Measurements from ENCODE around the gene PHACTR3.

Gene PHACTR3

GRCh38 chr20:59810449-59811187 lies 206.3 kb downstream of the PHACTR3 start:
- Histone ChIP-seq H3K4me3 (ENCODE audit: low read depth in 1 of 2, low read length in 2 of 2) (no peak overlapping the region), H3K9ac (ENCODE audit: low read depth in 1 of 2, low read length in 2 of 2) (no peak overlapping the region), H3K9me3 (ENCODE audit: control insufficient read depth in 1 of 2, low read length in 2 of 2) (no peaks in the 10 kb centered on the region), H3K27ac (ENCODE audit: low read depth, low read length) (no peak overlapping the region), H3K4me1 (ENCODE audit: control insufficient read depth in 1 of 2, insufficient read depth in 2 of 2, low read length in 2 of 2) (no peaks in the 10 kb centered on the region), H3K27me3 (ENCODE audit: control insufficient read depth in 1 of 2, insufficient read depth in 2 of 2, low read length in 2 of 2) (no peaks in the 10 kb centered on the region), H3K36me3 (ENCODE audit: control insufficient read depth in 1 of 2, insufficient read depth in 2 of 2, low read length in 2 of 2) (no peaks in the 10 kb centered on the region)

- Histone ChIP-seq H3K27me3 (ENCODE audit: control insufficient read depth in 1 of 2, insufficient read depth in 2 of 2, low read length in 2 of 2) (no peaks in the 10 kb centered on the region), H3K36me3 (ENCODE audit: control insufficient read depth in 1 of 2, insufficient read depth in 2 of 2, low read length in 2 of 2) (no peaks in the 10 kb centered on the region), H3K4me3 (ENCODE audit: low read depth in 1 of 2, low read length in 2 of 2) (no peak overlapping the region), H3K4me1 (ENCODE audit: control insufficient read depth in 1 of 2, insufficient read depth in 2 of 2, low read length in 2 of 2) (no peaks in the 10 kb centered on the region), H3K9me3 (ENCODE audit: control insufficient read depth in 1 of 2, low read length in 2 of 2) (no peaks in the 10 kb centered on the region), H3K9ac (ENCODE audit: low read depth in 1 of 2, low read length in 2 of 2) (no peak overlapping the region), H3K27ac (ENCODE audit: low read depth, low read length) (no peak overlapping the region)
Measured at GRCh38 chr20:59811681-59812171, 207.4 kb downstream of the PHACTR3 start.

GRCh38 chr20:59812286-59813125 lies 208.2 kb downstream of the PHACTR3 start:
- H3K27ac ChIP-seq (ENCODE audit: low read depth, low read length): no peak overlapping the region
- H3K4me1 ChIP-seq (ENCODE audit: control insufficient read depth in 1 of 2, insufficient read depth in 2 of 2, low read length in 2 of 2): no peaks in the 10 kb centered on the region

GRCh38 chr20:59813126-59813947 lies 209.0 kb downstream of the PHACTR3 start:
- no peak overlapping the region for H3K27ac ChIP-seq (ENCODE audit: low read depth, low read length)

More at GRCh38 chr20:59812286-59813125, 208.2 kb downstream of the PHACTR3 start:
- no peak overlapping the region for H3K9ac ChIP-seq (ENCODE audit: low read depth in 1 of 2, low read length in 2 of 2)
- no peaks in the 10 kb centered on the region for H3K36me3 ChIP-seq (ENCODE audit: control insufficient read depth in 1 of 2, insufficient read depth in 2 of 2, low read length in 2 of 2)
- H3K27me3 ChIP-seq (ENCODE audit: control insufficient read depth in 1 of 2, insufficient read depth in 2 of 2, low read length in 2 of 2): no peaks in the 10 kb centered on the region
- H3K4me3 ChIP-seq (ENCODE audit: low read depth in 1 of 2, low read length in 2 of 2): no peak overlapping the region
- no peaks in the 10 kb centered on the region for H3K9me3 ChIP-seq (ENCODE audit: control insufficient read depth in 1 of 2, low read length in 2 of 2)

DNA sequence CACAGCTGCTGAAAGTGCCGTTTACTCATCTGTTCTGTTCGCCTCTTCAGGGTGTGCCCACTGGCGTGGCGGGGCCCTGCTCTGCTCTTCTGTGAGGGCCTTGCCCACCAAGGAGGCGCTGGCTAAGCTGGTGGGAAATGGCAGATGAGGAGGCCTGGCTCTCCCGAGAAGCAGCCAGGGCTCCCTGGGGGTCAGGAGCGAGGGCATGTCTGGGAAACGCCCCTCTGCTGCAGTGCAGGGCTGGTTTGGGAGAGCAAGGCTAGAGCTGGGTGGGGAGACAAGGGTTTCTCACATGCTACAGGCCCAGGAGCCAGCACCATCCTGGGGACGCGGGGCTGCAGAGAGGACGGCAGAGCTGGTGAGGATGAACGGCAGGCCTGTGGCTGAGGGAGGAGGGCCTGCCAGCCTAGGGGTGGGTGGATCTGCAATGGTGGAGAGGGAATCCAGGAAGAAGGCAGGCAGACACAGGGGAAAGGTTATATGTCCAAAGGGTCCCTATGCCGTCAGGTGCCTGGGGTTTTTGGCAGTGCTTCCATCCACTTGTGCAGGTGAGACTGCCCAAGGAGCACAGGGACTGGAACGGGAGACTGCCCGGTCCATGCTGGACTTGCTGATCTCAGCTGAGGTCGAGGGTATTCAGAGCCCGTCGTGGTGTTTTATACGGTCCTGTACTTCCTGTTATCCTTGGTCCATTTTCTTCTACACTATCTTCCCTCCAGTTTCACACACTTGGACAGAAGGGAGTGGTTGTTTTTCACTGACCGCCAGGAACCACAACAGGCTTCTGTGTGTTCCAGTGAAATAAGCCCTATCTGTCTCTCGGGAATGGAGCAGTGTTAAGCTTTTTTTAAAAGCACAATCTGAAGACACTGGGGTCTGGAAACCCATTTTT lies 209.9 kb downstream of the PHACTR3 start:
- Histone ChIP-seq H3K4me1 (ENCODE audit: control insufficient read depth in 1 of 2, insufficient read depth in 2 of 2, low read length in 2 of 2) (no peaks in the 10 kb centered on the region), H3K36me3 (ENCODE audit: control insufficient read depth in 1 of 2, insufficient read depth in 2 of 2, low read length in 2 of 2) (no peaks in the 10 kb centered on the region), H3K9ac (ENCODE audit: low read depth in 1 of 2, low read length in 2 of 2) (no peak overlapping the region), H3K27me3 (ENCODE audit: control insufficient read depth in 1 of 2, insufficient read depth in 2 of 2, low read length in 2 of 2) (no peaks in the 10 kb centered on the region), H3K4me3 (ENCODE audit: low read depth in 1 of 2, low read length in 2 of 2) (no peak overlapping the region), H3K27ac (ENCODE audit: low read depth, low read length) (no peak overlapping the region), H3K9me3 (ENCODE audit: control insufficient read depth in 1 of 2, low read length in 2 of 2) (no peaks in the 10 kb centered on the region)

More at GRCh38 chr20:59813126-59813947, 209.0 kb downstream of the PHACTR3 start:
- Histone ChIP-seq H3K4me1 (ENCODE audit: control insufficient read depth in 1 of 2, insufficient read depth in 2 of 2, low read length in 2 of 2) (no peaks in the 10 kb centered on the region), H3K27me3 (ENCODE audit: control insufficient read depth in 1 of 2, insufficient read depth in 2 of 2, low read length in 2 of 2) (no peaks in the 10 kb centered on the region), H3K4me3 (ENCODE audit: low read depth in 1 of 2, low read length in 2 of 2) (no peak overlapping the region), H3K9me3 (ENCODE audit: control insufficient read depth in 1 of 2, low read length in 2 of 2) (no peaks in the 10 kb centered on the region), H3K9ac (ENCODE audit: low read depth in 1 of 2, low read length in 2 of 2) (no peak overlapping the region), H3K36me3 (ENCODE audit: control insufficient read depth in 1 of 2, insufficient read depth in 2 of 2, low read length in 2 of 2) (no peaks in the 10 kb centered on the region)

DNA sequence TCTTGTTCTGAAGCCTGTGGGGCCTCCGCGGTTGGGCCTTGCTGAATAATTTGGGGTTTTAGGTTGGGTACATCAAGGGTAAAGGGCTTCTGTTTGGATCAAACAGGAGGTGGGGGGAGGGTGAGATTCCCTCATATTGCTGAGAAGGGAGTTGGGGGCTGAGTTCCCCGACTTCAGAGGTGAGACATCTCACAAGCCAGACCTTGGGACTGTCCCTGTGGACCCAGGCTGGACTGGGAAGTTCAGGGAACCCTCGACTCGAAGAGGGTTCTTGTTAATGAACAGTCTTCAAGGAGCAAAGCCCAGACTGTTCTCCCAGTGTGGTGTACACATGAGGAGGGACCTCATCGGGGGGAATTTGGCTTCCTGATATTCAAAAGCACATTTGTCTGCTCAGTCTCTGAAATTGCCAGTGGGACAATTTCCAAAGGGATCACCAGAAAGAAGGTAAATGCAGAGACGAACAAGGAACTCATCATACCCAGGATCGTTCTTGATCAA lies 210.6 kb downstream of the PHACTR3 start:
- H3K27me3 ChIP-seq (ENCODE audit: control insufficient read depth in 1 of 2, insufficient read depth in 2 of 2, low read length in 2 of 2): no peaks in the 10 kb centered on the region
- H3K4me1 ChIP-seq (ENCODE audit: control insufficient read depth in 1 of 2, insufficient read depth in 2 of 2, low read length in 2 of 2): no peaks in the 10 kb centered on the region
- H3K9ac ChIP-seq (ENCODE audit: low read depth in 1 of 2, low read length in 2 of 2): no peak overlapping the region
- no peak overlapping the region for H3K27ac ChIP-seq (ENCODE audit: low read depth, low read length)
- no peaks in the 10 kb centered on the region for H3K36me3 ChIP-seq (ENCODE audit: control insufficient read depth in 1 of 2, insufficient read depth in 2 of 2, low read length in 2 of 2)
- no peaks in the 10 kb centered on the region for H3K9me3 ChIP-seq (ENCODE audit: control insufficient read depth in 1 of 2, low read length in 2 of 2)
- H3K4me3 ChIP-seq (ENCODE audit: low read depth in 1 of 2, low read length in 2 of 2): no peak overlapping the region

DNA sequence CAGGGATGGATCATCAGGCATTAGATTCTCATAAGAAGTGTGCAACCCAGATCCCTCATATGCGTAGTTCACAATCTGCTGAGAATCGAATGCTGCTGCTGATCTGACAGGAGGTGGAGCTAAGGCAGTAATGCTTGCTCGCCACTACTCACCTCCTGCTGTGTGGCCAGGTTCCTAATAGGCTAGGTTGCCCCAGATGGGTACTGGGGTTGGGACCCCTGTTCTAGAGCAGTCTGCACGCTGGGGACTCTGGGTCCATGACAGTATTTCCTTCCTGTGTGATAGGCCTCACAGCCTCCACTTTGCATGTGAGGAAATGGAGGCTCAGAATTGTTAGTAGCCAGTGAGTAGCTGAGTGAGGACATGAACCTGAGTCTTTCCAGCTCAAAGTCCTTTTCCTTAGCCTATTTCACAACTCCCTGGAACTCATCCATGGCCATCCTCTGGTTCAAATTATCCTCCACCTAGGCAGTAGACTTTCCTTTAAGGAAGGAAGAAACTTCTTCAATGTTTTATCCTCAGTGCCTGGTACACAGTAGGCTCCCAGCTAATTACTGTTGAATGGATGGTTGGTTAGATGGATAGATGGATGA lies 211.9 kb downstream of the PHACTR3 start:
- Histone ChIP-seq H3K27me3 (ENCODE audit: control insufficient read depth in 1 of 2, insufficient read depth in 2 of 2, low read length in 2 of 2) (no peaks in the 10 kb centered on the region), H3K9ac (ENCODE audit: low read depth in 1 of 2, low read length in 2 of 2) (no peak overlapping the region), H3K4me1 (ENCODE audit: control insufficient read depth in 1 of 2, insufficient read depth in 2 of 2, low read length in 2 of 2) (peaks cover 0 to 5% of the 10 kb centered on the region in 2 donors), H3K9me3 (ENCODE audit: control insufficient read depth in 1 of 2, low read length in 2 of 2) (no peaks in the 10 kb centered on the region), H3K27ac (ENCODE audit: low read depth, low read length) (no peak overlapping the region), H3K36me3 (ENCODE audit: control insufficient read depth in 1 of 2, insufficient read depth in 2 of 2, low read length in 2 of 2) (no peaks in the 10 kb centered on the region), H3K4me3 (ENCODE audit: low read depth in 1 of 2, low read length in 2 of 2) (no peak overlapping the region)

DNA sequence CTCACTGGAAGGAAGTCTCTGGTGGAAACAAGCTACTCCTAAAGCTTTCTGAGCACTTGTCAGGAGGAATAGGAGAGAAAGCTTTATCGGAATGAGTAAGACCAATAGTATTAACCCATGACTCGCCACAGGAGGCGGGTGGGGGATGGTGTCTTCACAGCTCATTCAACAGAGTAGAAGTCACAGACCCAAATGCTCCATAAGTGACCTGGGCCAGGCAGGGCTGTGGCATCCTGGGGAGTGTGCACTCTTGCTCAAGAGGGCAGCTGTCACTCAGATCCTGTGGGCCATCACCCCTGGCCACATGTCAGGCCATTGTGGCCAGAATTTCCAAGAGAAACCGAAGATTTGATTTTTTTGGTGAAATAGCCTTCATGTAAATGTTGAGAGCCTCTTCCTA lies 213.1 kb downstream of the PHACTR3 start:
- Histone ChIP-seq H3K9ac (ENCODE audit: low read depth in 1 of 2, low read length in 2 of 2) (no peak overlapping the region), H3K36me3 (ENCODE audit: control insufficient read depth in 1 of 2, insufficient read depth in 2 of 2, low read length in 2 of 2) (no peaks in the 10 kb centered on the region), H3K27me3 (ENCODE audit: control insufficient read depth in 1 of 2, insufficient read depth in 2 of 2, low read length in 2 of 2) (no peaks in the 10 kb centered on the region), H3K27ac (ENCODE audit: low read depth, low read length) (no peak overlapping the region), H3K9me3 (ENCODE audit: control insufficient read depth in 1 of 2, low read length in 2 of 2) (no peaks in the 10 kb centered on the region), H3K4me3 (ENCODE audit: low read depth in 1 of 2, low read length in 2 of 2) (no peak overlapping the region), H3K4me1 (ENCODE audit: control insufficient read depth in 1 of 2, insufficient read depth in 2 of 2, low read length in 2 of 2) (peaks cover 0 to 5% of the 10 kb centered on the region in 2 donors)
